Astrocyte (in vitro differentiated cells and primary cell): ENCODE measurements around the gene ZMAT1.

Experiments
- CTCF ChIP-seq: IDR thresholded peaks from 2 replicates; pipeline ENCODE4 v1.5.1; 2011; ENCODE audit warnings: low read depth, mild to moderate bottlenecking, inconsistent platforms, low read length, moderate library complexity; ENCODE audit not compliant: insufficient read depth
- EZH2 ChIP-seq: IDR thresholded peaks from 2 replicates; pipeline ENCODE4 v1.6.1; 2012; ENCODE audit warnings: mild to moderate bottlenecking, low read length, inconsistent platforms; ENCODE audit not compliant: insufficient read depth

DNA sequence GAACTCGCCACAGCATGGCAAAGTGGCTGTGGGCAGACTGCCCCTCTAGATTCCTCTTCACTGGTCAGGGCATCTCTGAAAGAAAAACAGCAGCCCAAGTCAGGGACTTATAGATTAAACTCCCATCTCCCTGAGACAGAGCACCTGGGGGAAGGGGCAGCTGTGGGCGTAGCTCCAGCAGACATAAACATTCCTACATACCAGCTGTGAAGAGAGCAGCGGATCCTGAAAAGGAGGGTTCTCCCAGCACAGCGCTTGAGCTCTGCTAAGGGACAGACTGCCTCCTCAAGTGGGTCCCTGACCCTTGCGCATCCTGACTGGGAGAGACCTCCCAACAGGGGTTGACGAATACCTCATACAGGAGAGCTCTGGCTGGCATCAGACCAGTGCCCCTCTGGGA is 18.8 kb upstream of the ZMAT1 start:
- no peak for TF ChIP-seq CTCF
- no peak for TF ChIP-seq EZH2
